Measurements from ENCODE around the gene KRTAP10-8. TPM values are rescaled to one million over a fixed set of nuclear protein-coding genes. Genes with fewer than 3 reads are reported as not detected.
A peak's percentile ranks its signal among the peaks of the same experiment; 100 is the strongest.

The KRTAP10-8 gene
- total and polyA plus RNA-seq, 2 of the 4 experiments (the other 2 are of a cell fraction), result not detected

DNA sequence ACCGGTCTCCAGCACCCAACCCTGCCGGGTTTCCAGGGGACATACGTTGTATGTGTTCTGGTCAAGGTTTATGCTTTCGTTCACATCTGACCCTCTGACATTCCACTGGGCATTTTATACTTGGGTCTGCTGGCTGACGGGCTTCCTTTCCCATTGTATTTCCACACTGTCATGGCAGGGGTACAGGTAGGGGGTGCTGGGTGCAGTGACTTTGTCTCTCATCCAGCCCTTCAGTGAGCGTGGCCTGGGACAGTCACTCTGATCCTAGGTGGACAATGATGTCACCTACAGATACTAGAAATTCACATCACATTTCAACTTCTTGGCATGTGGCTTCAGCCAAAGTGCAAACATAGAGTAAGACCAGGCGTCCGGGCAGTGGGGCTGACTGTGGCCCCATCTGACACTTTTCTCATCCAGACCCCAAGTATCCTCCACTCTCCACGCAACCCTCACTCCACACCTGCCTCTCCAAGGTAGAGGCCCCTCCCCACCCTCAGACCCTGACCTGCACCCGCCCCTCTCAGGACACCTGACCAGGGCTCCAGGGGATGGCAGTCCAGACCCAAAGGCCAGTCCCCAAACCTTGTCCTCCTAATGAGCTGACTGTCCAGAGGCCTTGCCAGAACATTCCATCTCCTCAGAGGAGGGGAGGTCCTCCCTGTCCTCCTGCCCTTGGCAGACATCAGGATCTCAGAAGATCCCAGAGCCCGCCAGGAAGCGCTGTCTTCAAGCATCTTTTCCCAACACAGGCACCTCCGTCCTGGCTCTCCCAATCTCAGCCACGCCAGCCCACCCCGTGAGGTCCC is 24.5 kb downstream of the KRTAP10-8 start:
- intact Hi-C loops (cut with micrococcal nuclease) (no loop called here), dilution Hi-C loops (cut with HindIII; ENCODE audit: low sequenced_read_pairs, unreplicated experiment) (no loop called here), in situ Hi-C loops (cut with MboI; ENCODE audit: low sequenced_read_pairs) (no loop called here)
- Histone ChIP-seq H2BK5ac (ENCODE audit: low read depth, low read length, poor library complexity, severe bottlenecking) (no peak overlapping the region), H3K23ac (ENCODE audit: low read depth, low read length) (no peak overlapping the region), H2BK15ac (ENCODE audit: low read depth, low read length) (no peak overlapping the region), H4K91ac (ENCODE audit: insufficient read depth, low read depth, low read length) (no peak overlapping the region), H4K8ac (ENCODE audit: low read depth in 2 of 2, low read length in 2 of 2) (no peak overlapping the region), H3K27me3 (ENCODE audit: control insufficient read depth, insufficient read depth, low read length) (no peaks in the 10 kb centered on the region; the same call in 1 of the 2 replicates), H3K18ac (ENCODE audit: low read depth, low read length) (no peak overlapping the region), H3K14ac (replicated peaks; ENCODE audit: low read depth, low read length) (no peak overlapping the region), H3K9me1 (ENCODE audit: insufficient read depth, low read length) (no peaks in the 10 kb centered on the region), H3K9ac (ENCODE audit: low read depth, low read length) (no peak overlapping the region), H3K9me3 (ENCODE audit: control insufficient read depth, insufficient read depth, low read length) (0 out of 2 replicates have a peak, but pooled peaks cover 6% of the 10 kb centered on the region), H3K27ac (ENCODE audit: insufficient read depth, low read length) (no peak overlapping the region), H3K4me1 (ENCODE audit: control insufficient read depth, insufficient read depth, low read length) (no peaks in the 10 kb centered on the region), H2AK5ac (ENCODE audit: low read depth, low read length) (no peak overlapping the region), H2AK9ac (replicated peaks; ENCODE audit: low read depth, low read length, poor library complexity) (no peak overlapping the region), H3K4me3 (ENCODE audit: insufficient read depth, low read depth, low read length) (no peak overlapping the region), H3K79me1 (ENCODE audit: low read depth in 1 of 2, low read length in 2 of 2) (no peaks in the 10 kb centered on the region), H3K4me2 (ENCODE audit: low read depth, low read length) (no peak overlapping the region), H3K56ac (ENCODE audit: extremely low read depth, insufficient read depth, low read length) (no peak overlapping the region), H3K4ac (ENCODE audit: low read depth, low read length) (no peak overlapping the region), H3K36me3 (ENCODE audit: control insufficient read depth, insufficient read depth, low read length) (no peaks in the 10 kb centered on the region), H4K5ac (ENCODE audit: low read depth, low read length) (no peak overlapping the region), H2BK20ac (ENCODE audit: low read depth, low read length) (no peak overlapping the region), H2AFZ (replicated peaks; ENCODE audit: low read length, poor library complexity) (peak overlapping the region; percentile 32), H2BK120ac (ENCODE audit: low read depth, low read length) (no peak overlapping the region), H4K20me1 (ENCODE audit: insufficient read depth, low read length) (no peaks in the 10 kb centered on the region)
- ChIA-PET POLR2A (ENCODE audit: unreplicated experiment) (no interaction called here), CTCF (no interaction called here)
- TF ChIP-seq FOS (IDR thresholded peaks at IDR 0.05; ENCODE audit: low read depth, low read length) (no peak), BHLHE40 (IDR thresholded peaks at IDR 0.05; ENCODE audit: low read depth, low read length) (no peak), MAZ (IDR thresholded peaks at IDR 0.05; ENCODE audit: borderline replicate concordance, low read depth, low read length) (no peak), CEBPB (IDR thresholded peaks at IDR 0.05; ENCODE audit: low read depth, low read length) (no peak), MAFK (IDR thresholded peaks at IDR 0.05; ENCODE audit: low read depth, low read length) (no peak)
- TF ChIP-seq, protein P1, sequence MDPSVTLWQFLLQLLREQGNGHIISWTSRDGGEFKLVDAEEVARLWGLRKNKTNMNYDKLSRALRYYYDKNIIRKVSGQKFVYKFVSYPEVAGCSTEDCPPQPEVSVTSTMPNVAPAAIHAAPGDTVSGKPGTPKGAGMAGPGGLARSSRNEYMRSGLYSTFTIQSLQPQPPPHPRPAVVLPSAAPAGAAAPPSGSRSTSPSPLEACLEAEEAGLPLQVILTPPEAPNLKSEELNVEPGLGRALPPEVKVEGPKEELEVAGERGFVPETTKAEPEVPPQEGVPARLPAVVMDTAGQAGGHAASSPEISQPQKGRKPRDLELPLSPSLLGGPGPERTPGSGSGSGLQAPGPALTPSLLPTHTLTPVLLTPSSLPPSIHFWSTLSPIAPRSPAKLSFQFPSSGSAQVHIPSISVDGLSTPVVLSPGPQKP (IDR thresholded peaks at IDR 0.05; ENCODE audit: borderline replicate concordance, low read depth, low read length), result no peak
- TF ChIP-seq, protein P2, sequence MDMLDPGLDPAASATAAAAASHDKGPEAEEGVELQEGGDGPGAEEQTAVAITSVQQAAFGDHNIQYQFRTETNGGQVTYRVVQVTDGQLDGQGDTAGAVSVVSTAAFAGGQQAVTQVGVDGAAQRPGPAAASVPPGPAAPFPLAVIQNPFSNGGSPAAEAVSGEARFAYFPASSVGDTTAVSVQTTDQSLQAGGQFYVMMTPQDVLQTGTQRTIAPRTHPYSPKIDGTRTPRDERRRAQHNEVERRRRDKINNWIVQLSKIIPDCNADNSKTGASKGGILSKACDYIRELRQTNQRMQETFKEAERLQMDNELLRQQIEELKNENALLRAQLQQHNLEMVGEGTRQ (IDR thresholded peaks at IDR 0.05; ENCODE audit: low read depth, low read length), result no peak
- DNase-seq, result no peak
- no TSS peak for BruUV-seq (replicated peaks)
- WGBS, 2 experiments (ENCODE audit: extremely low coverage in 2 of 2, insufficient read length in 1 of 2), result 49% methylated on average over 7 of the region's 15 CpGs; no CpG with 5 or more reads in 1 of the 2 experiments
- no peak for ATAC-seq (ENCODE audit: low read depth)

Data from IMR-90 (cell line).